GM19351 (cell line): ENCODE measurements around the gene CIAO2B.
"Not testable (repeated sequence)": the region's sequence is repeated elsewhere in the genome, so short reads cannot be mapped to it uniquely, and the experiment has no call there.

Source experiments
- ATAC-seq: cut with Tn5 transposase; IDR thresholded peaks from one replicate; pipeline ENCODE4 v1.9.1; 2021; ENCODE audit warnings: mild to moderate bottlenecking, moderate library complexity; ENCODE audit not compliant: unreplicated experiment

Gene CIAO2B

GRCh38 chr16:66934138-66934838 lies at the start of gene CIAO2B:
CIAO2B (minus strand) TSS chr16:66934402; CDS start chr16:66934364, 38 bp downstream.
- ATAC-seq, result peak; percentile 80

- ATAC-seq, result no peak
Observed at GRCh38 chr16:66983033-66983432, 48.8 kb upstream of the CIAO2B start.

- ATAC-seq, result no peak
Observed at GRCh38 chr16:66979011-66979717, 45.0 kb upstream of the CIAO2B start.

GRCh38 chr16:66977341-66978113 lies 43.3 kb upstream of the CIAO2B start:
- no peak for ATAC-seq

- ATAC-seq, result no peak
Observed at GRCh38 chr16:66976746-66977145, 42.5 kb upstream of the CIAO2B start.

- ATAC-seq, result no peak
Observed at GRCh38 chr16:66975302-66975893, 41.2 kb upstream of the CIAO2B start.

- not testable (repeated sequence) for ATAC-seq
Observed at GRCh38 chr16:66974932-66975246, 40.7 kb upstream of the CIAO2B start.

GRCh38 chr16:66974156-66974931 lies 40.1 kb upstream of the CIAO2B start:
- not testable (repeated sequence) for ATAC-seq

GRCh38 chr16:66973716-66974115 lies 39.5 kb upstream of the CIAO2B start:
- ATAC-seq, result no peak

- ATAC-seq, result no peak
Observed at GRCh38 chr16:66972983-66973382, 38.8 kb upstream of the CIAO2B start.

GRCh38 chr16:66970775-66971720 lies 36.8 kb upstream of the CIAO2B start:
- ATAC-seq, result no peak

- no peak for ATAC-seq
Observed at GRCh38 chr16:66968847-66969246, 34.6 kb upstream of the CIAO2B start.

GRCh38 chr16:66964049-66964448 lies 29.8 kb upstream of the CIAO2B start:
- no peak for ATAC-seq

GRCh38 chr16:66961914-66962313 lies 27.7 kb upstream of the CIAO2B start:
- no peak for ATAC-seq

GRCh38 chr16:66961065-66961744 lies 27.0 kb upstream of the CIAO2B start, which contains the start of gene CES3:
CES3 (plus strand) TSS chr16:66961266; CDS start chr16:66961308, 42 bp downstream.
- peak; percentile 95 for ATAC-seq

- no peak for ATAC-seq
Observed at GRCh38 chr16:66960270-66960669, 26.1 kb upstream of the CIAO2B start.

GRCh38 chr16:66959704-66960161 lies 25.5 kb upstream of the CIAO2B start:
- ATAC-seq, result no peak

- no peak for ATAC-seq
Observed at GRCh38 chr16:66958857-66959703, 24.9 kb upstream of the CIAO2B start.
